T47D (cell line): ENCODE measurements around the gene ZNF117.
"Not testable (repeated sequence)": the region's sequence is repeated elsewhere in the genome, so short reads cannot be mapped to it uniquely, and the experiment has no call there.

Experiments
- DNase-seq, 2 experiments: peaks; one replicate each; pipeline versions ENCODE4 v3.0.0 to v3.0.0-alpha.2; 2011 to 2012; ENCODE audit warnings: low read depth in 1 of 2, low spot score in 1 of 2
- JUND ChIP-seq: IDR thresholded peaks from 2 replicates; pipeline ENCODE4 v1.6.1; 2012; ENCODE audit warnings: low read depth
- in situ Hi-C: cut with HindIII; loops from 2 replicates; pipeline ENCODE4 v1.10.0; 2016; ENCODE audit warnings: low sequenced_read_pairs, low pct_unique_long_range_greater_than_20kb

ZNF117 gene

DNA sequence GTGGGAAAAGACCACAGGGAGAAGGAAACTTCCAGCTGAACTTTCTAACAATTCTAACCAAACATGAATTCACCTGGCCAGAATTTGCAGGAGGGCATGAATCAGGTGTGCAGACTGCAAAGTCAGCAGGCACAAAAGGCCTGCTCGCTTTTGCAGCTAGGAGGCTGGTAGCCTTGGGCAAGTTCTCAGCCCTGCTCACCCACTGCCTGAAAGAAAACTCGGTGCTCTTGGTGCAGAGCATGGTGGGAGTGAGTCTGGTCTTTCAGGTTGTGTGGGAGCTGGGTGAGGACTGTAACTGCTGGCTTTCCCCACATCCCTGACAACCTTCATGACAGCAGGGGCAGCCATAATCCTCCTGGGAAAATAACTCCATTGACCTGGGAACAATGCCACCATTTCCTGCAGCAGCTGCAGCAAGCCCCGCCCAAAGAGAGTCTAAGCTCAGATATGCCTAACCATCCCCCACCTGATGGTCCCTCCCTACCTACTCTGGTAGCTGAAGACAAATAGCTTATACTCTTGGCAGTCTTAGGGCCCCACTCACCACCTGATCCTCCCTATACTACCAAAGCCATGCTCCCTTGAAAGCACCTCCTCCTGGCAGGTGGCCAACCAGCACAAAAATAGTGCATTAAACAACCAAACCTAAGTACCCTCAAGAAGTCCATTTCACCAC is 31.6 kb downstream of the ZNF117 start:
- no peak for TF ChIP-seq JUND
- in situ Hi-C loops = no loop called here
- no peak for DNase-seq

GRCh38 chr7:64951250-64951848 is 39.5 kb downstream of the ZNF117 start:
- no peak for TF ChIP-seq JUND
- in situ Hi-C loops = no loop called here
- DNase-seq = peak; percentile 73 to 82

DNA sequence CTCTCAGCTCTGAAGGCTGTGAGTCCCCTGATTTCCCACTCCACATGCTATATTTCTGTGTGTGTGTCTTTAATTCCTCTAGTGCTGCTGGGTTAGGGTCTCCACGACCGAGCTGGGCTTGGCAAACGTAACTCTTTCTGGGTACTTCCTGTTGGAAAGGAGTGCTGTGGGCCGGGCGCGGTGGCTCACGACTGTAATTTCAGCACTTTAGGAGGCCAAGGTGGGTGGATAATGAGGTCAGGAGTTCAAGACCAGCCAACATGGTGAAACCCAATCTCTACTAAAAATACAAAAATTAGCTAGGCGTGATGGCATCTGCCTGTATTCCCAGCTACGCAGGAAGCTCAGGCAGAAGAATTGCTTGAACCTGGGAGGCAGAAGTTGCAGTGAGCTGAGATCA is 40.2 kb downstream of the ZNF117 start:
- in situ Hi-C loops = not testable (repeated sequence)
- DNase-seq = peak in 1 of 2 experiments; percentile 38

DNA sequence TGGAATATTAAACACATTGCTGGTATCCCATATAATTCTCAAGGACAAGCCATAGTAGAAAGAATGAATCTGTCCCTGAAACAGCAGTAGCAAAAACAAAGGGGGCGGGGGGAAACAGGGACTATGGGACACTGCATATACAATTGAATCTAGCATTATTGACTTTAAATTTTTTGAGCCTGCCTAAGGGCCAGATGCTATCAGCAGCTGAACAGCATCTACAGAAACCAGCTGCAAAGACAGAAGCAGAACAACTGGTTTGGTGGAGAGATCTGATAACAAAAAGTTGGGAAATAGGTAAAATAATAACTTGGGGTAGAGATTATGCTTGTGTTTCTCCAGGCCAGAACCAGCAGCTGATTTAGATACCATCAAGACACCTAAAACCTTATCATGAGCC is 42.1 kb downstream of the ZNF117 start:
- DNase-seq, in situ Hi-C loops: not testable (repeated sequence)

DNA sequence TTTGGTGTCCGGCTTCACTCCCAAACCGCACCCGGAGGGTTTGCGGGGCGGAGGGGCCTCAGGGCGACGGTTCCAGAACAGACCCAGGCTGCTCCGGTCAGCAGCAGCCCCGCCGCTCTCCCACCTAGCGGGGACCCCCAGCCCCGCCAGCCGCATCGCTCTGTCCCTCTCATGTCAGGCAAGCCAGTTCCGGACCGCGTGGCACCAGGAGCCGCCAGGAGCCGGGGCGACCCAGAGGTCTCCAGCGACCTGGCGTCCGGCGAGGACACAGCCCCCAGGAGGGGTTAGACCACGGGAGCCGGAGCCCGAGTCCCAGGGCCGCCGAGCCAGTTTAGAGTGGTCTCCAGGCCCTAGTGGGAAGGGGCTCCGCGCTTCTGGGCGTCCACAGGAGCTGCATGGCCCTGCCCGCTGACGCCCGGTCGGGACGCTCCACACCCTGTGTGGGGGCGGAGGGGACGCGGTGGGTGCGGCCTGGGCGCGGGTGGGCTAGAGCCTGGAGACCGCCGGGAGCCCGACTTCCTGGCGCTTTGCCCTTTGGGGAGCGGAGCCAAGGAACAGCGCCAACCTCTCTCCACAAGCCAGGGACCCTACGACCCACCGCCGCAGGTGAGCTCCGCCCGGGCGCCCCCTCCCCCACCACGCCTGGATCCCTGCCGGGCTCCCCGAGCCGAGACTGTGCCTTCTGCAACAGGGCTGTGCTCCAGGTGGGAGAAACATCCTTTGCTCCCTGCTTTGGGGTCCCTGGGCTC is 43.4 kb downstream of the ZNF117 start:
- in situ Hi-C loops = no loop called here
- TF ChIP-seq JUND = no peak
- DNase-seq = no peak

- TF ChIP-seq JUND = no peak
- in situ Hi-C loops = no loop called here
- peak in 1 of 2 experiments; percentile 49 for DNase-seq
Observed at GRCh38 chr7:64946772-64947171, 44.1 kb downstream of the ZNF117 start.

DNA sequence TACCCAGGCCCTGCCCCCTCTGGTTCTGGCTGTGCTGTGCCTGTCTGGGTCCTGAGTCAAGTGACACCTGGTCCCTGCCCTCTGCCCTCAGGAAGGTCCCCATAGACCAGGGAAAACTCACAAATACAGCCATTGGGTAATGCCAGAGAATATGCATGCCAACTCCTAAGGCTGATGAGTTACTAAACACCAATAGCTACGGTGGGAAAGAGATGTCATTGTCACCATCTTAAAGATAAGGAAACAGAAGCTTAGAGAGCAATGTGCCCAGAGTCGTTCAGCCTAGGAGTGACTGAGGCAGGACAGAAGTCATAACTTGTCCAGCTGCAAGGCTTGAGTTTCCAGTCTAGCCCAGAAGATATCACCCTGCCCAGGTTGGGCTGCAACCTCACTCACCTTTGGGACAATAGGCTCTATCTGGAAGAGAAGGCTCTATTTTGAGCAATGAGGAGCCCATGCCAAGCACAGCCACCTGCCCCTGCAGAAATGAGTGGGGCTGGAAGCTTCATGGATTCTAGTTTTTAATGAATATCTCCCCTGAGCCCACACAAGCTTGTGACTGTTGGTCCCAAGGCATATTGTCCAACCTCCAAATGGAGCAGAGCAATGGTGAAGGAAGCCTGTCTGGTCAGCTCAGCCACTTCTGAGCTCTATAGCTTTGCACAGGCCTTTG is 45.2 kb downstream of the ZNF117 start:
- in situ Hi-C loops = no loop called here
- no peak for DNase-seq
- no peak for TF ChIP-seq JUND

DNA sequence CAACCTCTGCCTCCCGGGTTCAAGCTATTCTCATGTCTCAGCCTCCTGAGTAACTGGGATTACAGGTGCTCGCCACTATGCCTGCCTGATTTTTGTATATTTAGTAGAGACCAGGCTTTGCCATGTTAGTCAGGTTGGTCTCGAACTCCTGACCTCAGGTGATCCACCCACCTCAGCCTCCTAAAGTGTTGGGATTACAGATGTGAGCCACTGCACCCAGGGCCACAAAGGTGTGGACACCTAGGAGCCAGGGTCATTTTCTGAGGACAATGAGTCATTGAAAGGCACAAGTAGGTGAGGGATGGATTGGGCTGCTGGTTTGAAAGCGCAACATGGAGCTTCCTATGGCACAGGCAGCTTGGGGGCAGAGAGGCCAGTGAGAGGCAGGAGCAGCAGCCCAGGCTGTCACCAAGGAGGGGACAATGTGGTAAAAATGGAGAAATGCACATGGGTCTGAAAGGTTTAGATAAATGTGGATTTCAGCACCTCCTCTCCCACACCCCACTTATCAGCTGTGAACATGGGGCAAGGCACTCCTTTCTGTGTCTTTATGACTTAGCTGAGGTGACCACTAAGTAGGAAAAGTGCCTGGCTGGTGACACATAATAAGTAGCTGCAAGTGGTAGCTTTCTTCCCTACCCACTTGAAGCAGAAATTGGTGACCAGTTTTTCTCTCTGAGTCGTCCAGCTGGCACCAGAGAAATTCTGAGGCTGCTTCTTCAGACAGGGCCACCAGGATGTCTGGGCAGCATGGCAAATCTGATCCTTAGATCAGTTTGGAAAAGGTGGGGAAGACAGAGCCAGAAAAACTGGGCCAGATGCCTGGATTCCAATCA is 46.0 kb downstream of the ZNF117 start:
- DNase-seq = peak in 1 of 2 experiments; percentile 39
- in situ Hi-C loops = not testable (repeated sequence)

GRCh38 chr7:64940021-64940420 is 50.8 kb downstream of the ZNF117 start:
- DNase-seq, in situ Hi-C loops: not testable (repeated sequence)

GRCh38 chr7:64938540-64938939 is 52.3 kb downstream of the ZNF117 start:
- in situ Hi-C loops = no loop called here
- TF ChIP-seq JUND = no peak
- no peak for DNase-seq

DNA sequence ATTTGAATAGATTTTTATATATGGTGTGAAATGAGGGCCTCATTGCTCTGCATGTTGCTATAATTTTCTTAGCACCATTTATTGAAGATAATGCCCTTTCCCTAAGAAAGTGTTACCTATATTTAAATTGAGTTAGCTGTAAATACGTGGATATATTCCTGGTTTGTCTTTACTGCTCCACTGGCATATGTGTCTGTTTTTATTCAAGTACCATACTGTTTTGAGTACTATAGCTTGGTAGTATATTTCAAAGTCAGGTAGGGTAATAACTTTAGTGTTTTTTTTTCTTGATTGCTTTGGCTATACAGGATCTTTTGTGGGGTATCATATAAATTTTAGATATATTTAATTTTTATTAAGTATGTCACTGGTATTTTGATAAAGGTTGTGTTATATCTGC is 56.4 kb downstream of the ZNF117 start:
- no peak for DNase-seq
- no peak for TF ChIP-seq JUND
- in situ Hi-C loops = no loop called here

GRCh38 chr7:64928252-64929187 is 62.3 kb downstream of the ZNF117 start:
- DNase-seq, in situ Hi-C loops: not testable (repeated sequence)
